Measurements from ENCODE around the gene CHADL. TPM values are rescaled to one million over a fixed set of nuclear protein-coding genes. Genes with fewer than 3 reads are reported as not detected.

The CHADL gene
- total and polyA plus RNA-seq, 9 of the 15 experiments (the other 6 are each of a cell fraction or from before 2014, with no cell fraction given), result not detected

DNA sequence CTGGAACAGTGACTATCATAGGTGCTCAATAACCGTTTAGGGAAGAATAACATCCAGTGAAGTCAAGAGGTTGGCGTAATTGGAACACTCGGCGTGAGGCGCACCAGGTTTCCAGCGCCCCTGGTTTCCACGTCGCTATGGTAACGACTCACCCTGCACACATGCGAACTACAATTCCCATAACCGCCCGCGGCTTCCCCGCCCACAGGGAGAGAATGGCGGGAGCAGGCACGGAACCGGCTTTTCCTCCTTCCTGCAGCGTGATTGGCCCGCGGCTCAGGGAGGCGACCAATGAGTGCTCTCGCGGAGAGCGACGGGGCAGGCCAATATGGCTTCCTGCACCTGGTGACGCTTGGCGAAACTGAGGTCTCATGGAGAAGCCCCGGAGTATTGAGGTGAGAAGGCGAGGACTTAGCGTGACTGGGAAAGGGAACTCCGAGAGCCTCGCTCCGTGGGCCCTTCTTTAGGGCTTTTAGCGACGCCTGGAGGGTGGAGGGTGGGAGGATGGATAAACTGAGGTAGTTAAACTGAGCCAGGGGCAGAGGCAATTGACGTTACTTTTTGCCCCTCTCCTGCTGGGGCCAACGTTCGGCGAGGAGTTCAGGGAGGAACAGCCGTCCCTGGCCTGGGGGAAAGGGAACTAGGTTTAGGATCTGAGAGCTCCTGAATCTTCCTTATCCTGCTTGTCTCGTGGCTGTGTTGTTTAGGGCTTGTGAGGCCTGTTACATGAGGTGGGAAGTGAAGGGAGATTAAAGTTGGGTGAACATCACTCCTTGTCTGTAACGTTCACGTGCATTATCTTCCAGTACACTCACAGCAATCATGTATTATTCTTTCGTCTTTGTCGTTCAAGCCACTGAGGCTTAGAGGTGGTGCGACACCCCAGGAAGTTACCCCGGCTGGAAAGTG, 35.5 kb downstream of the CHADL start, which contains the start of gene L3MBTL2:
Gene L3MBTL2, plus strand, starts transcription at position 321 of the 909 bp plus-strand sequence. Its CDS starts 51 bp downstream, at position 372.
- peak within 1 kb of the TSS; percentile 97 for H2AFZ ChIP-seq (ENCODE audit: low read depth, low read length)
- H4K20me1 ChIP-seq (replicated peaks; ENCODE audit: control insufficient read depth, insufficient read depth, low read length), result no peaks in the 10 kb centered on the region
- in situ Hi-C loops (cut with MboI), result no loop called here
- CTCF ChIA-PET (ENCODE audit: low intra/inter-chr PET ratio), result no interaction called here
- TSS peak; percentile 88 for BruUV-seq (replicated peaks)
- H3K9ac ChIP-seq (ENCODE audit: insufficient read depth in 1 of 2, low read depth in 2 of 2, low read length in 2 of 2), result peak within 1 kb of the TSS; percentile 89 to 93
- peaks cover 12% of the 10 kb centered on the region; the same call in 2 of the 3 replicates for H3K36me3 ChIP-seq (ENCODE audit: control insufficient read depth, insufficient read depth, low read length)
- WGBS (ENCODE audit: insufficient coverage, low coverage, missing lambda C conversion rate), result 0% methylated on average over 30 of the region's 47 CpGs
- FAIRE-seq (peak; percentile 99), ATAC-seq (peak; percentile 100), DNase-seq (ENCODE audit: extremely low read depth in 1 of 4, low spot score in 3 of 4) (peak; percentile 96 to 98 (median 96))
- no peaks in the 10 kb centered on the region for H3K9me1 ChIP-seq (ENCODE audit: control insufficient read depth, insufficient read depth, low read length)
- H3K27me3 ChIP-seq (ENCODE audit: control insufficient read depth in 2 of 2, insufficient read depth in 2 of 2, low read length in 2 of 2), result no peaks in the 10 kb centered on the region
- peak within 1 kb of the TSS; percentile 98 for H3K4me2 ChIP-seq (ENCODE audit: insufficient read depth, low read length)
- H3K4me3 ChIP-seq, result peak within 1 kb of the TSS; percentile 61
- H3K4me1 ChIP-seq (replicated peaks in 1 of 2; ENCODE audit: control insufficient read depth in 2 of 2, insufficient read depth in 2 of 2, low read length in 2 of 2), result peaks cover 2 to 6% of the 10 kb centered on the region in 2 experiments; a peak in 2 of 5 replicates
- POLR2A ChIA-PET, result no interaction called here
- H3K79me2 ChIP-seq (ENCODE audit: control insufficient read depth, insufficient read depth, low read length), result peaks cover 19% of the 10 kb centered on the region
- intact Hi-C loops (cut with micrococcal nuclease), result no loop called here
- H3K9me3 ChIP-seq (replicated peaks; ENCODE audit: control insufficient read depth, insufficient read depth, low read depth, low read length), result no peaks in the 10 kb centered on the region
- peak within 1 kb of the TSS; percentile 78 for H3K27ac ChIP-seq (ENCODE audit: extremely low read depth, low read depth, low read length)
- no peak for TF ChIP-seq ZBTB17 (CRISPR knock-in tag; IDR thresholded peaks at IDR 0.05)
- TF ChIP-seq ARID3B (CRISPR knock-in tag; IDR thresholded peaks at IDR 0.05; ENCODE audit: borderline replicate concordance), result no peak
- peak; percentile 86 for TF ChIP-seq TAF7 (tag; IDR thresholded peaks at IDR 0.05)
- TF ChIP-seq, protein P1, sequence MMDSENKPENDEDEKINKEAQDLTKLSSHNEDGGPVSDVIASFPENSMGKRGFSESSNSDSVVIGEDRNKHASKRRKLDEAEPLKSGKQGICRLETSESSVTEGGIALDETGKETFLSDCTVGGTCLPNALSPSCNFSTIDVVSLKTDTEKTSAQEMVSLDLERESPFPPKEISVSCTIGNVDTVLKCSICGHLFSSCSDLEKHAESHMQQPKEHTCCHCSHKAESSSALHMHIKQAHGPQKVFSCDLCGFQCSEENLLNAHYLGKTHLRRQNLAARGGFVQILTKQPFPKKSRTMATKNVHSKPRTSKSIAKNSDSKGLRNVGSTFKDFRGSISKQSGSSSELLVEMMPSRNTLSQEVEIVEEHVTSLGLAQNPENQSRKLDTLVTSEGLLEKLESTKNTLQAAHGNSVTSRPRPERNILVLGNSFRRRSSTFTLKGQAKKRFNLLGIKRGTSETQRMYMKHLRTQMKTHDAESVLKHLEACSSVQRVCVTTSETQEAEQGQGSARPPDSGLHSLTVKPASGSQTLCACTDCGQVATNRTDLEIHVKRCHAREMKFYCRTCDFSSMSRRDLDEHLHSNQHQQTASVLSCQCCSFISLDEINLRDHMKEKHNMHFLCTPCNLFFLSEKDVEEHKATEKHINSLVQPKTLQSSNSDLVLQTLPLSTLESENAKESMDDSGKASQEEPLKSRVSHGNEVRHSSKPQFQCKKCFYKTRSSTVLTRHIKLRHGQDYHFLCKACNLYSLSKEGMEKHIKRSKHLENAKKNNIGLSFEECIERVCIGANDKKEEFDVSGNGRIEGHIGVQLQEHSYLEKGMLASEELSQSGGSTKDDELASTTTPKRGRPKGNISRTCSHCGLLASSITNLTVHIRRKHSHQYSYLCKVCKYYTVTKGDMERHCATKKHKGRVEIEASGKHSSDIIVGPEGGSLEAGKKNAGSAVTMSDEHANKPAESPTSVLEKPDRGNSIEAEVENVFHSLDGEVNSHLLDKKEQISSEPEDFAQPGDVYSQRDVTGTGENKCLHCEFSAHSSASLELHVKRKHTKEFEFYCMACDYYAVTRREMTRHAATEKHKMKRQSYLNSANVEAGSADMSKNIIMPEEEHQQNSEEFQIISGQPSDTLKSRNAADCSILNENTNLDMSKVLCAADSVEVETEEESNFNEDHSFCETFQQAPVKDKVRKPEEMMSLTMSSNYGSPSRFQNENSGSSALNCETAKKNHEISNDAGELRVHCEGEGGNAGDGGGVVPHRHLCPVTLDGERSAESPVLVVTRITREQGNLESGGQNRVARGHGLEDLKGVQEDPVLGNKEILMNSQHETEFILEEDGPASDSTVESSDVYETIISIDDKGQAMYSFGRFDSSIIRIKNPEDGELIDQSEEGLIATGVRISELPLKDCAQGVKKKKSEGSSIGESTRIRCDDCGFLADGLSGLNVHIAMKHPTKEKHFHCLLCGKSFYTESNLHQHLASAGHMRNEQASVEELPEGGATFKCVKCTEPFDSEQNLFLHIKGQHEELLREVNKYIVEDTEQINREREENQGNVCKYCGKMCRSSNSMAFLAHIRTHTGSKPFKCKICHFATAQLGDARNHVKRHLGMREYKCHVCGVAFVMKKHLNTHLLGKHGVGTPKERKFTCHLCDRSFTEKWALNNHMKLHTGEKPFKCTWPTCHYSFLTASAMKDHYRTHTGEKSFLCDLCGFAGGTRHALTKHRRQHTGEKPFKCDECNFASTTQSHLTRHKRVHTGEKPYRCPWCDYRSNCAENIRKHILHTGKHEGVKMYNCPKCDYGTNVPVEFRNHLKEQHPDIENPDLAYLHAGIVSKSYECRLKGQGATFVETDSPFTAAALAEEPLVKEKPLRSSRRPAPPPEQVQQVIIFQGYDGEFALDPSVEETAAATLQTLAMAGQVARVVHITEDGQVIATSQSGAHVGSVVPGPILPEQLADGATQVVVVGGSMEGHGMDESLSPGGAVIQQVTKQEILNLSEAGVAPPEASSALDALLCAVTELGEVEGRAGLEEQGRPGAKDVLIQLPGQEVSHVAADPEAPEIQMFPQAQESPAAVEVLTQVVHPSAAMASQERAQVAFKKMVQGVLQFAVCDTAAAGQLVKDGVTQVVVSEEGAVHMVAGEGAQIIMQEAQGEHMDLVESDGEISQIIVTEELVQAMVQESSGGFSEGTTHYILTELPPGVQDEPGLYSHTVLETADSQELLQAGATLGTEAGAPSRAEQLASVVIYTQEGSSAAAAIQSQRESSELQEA (IDR thresholded peaks at IDR 0.05; ENCODE audit: low read depth), result no peak
- TF ChIP-seq, protein P2, sequence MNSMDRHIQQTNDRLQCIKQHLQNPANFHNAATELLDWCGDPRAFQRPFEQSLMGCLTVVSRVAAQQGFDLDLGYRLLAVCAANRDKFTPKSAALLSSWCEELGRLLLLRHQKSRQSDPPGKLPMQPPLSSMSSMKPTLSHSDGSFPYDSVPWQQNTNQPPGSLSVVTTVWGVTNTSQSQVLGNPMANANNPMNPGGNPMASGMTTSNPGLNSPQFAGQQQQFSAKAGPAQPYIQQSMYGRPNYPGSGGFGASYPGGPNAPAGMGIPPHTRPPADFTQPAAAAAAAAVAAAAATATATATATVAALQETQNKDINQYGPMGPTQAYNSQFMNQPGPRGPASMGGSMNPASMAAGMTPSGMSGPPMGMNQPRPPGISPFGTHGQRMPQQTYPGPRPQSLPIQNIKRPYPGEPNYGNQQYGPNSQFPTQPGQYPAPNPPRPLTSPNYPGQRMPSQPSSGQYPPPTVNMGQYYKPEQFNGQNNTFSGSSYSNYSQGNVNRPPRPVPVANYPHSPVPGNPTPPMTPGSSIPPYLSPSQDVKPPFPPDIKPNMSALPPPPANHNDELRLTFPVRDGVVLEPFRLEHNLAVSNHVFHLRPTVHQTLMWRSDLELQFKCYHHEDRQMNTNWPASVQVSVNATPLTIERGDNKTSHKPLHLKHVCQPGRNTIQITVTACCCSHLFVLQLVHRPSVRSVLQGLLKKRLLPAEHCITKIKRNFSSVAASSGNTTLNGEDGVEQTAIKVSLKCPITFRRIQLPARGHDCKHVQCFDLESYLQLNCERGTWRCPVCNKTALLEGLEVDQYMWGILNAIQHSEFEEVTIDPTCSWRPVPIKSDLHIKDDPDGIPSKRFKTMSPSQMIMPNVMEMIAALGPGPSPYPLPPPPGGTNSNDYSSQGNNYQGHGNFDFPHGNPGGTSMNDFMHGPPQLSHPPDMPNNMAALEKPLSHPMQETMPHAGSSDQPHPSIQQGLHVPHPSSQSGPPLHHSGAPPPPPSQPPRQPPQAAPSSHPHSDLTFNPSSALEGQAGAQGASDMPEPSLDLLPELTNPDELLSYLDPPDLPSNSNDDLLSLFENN (IDR thresholded peaks at IDR 0.05; ENCODE audit: low read depth in 2 of 2, low read length in 2 of 2), result no peak
